Measurements from ENCODE around the gene MDM4.

The MDM4 gene, protein sequence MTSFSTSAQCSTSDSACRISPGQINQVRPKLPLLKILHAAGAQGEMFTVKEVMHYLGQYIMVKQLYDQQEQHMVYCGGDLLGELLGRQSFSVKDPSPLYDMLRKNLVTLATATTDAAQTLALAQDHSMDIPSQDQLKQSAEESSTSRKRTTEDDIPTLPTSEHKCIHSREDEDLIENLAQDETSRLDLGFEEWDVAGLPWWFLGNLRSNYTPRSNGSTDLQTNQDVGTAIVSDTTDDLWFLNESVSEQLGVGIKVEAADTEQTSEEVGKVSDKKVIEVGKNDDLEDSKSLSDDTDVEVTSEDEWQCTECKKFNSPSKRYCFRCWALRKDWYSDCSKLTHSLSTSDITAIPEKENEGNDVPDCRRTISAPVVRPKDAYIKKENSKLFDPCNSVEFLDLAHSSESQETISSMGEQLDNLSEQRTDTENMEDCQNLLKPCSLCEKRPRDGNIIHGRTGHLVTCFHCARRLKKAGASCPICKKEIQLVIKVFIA

DNA sequence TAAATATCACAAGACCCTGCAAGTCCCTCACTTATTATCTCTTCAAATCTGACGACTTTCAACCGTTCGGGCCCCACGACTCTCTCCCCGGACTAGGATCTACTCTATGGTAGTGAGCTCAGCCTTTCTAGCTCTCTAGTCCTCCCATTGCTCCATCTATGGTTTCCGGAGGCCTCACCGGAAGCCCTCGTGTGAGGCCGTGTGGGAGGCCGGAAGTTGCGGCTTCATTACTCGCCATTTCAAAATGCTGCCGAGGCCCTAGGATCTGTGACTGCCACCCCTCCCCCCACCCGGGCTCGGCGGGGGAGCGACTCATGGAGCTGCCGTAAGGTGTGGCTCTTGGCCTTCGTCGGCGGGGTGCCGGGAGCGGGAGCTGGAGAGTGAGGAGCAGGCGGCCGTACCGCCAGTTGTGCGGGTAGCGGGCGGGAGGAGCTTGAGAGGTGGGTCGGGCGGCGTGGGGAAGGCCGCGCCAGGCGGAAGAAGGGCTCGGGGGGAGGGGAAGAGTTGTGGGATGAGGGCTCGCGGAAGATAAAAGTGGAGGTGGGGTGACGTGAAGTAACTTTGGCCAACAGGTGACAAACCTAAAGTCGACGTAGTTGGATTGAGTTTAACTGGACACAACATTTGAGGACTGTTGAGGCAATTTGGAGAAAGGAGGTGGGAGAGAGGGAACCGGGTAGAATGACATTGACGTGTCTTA, at the start of gene MDM4:
TSS of gene MDM4 (plus strand) at position 227 of the 700 bp plus-strand sequence. CDS start 9,113 bp downstream, outside the sequence.
- DNase-seq (ENCODE audit: low spot score), result peak; percentile 90
- in situ Hi-C loops (cut with MboI; ENCODE audit: low sequenced_read_pairs, unreplicated experiment), result no loop called here
- TF ChIP-seq, protein P1, sequence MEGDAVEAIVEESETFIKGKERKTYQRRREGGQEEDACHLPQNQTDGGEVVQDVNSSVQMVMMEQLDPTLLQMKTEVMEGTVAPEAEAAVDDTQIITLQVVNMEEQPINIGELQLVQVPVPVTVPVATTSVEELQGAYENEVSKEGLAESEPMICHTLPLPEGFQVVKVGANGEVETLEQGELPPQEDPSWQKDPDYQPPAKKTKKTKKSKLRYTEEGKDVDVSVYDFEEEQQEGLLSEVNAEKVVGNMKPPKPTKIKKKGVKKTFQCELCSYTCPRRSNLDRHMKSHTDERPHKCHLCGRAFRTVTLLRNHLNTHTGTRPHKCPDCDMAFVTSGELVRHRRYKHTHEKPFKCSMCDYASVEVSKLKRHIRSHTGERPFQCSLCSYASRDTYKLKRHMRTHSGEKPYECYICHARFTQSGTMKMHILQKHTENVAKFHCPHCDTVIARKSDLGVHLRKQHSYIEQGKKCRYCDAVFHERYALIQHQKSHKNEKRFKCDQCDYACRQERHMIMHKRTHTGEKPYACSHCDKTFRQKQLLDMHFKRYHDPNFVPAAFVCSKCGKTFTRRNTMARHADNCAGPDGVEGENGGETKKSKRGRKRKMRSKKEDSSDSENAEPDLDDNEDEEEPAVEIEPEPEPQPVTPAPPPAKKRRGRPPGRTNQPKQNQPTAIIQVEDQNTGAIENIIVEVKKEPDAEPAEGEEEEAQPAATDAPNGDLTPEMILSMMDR (IDR thresholded peaks at IDR 0.05; ENCODE audit: borderline replicate concordance, control extremely low read depth, extremely low read depth, insufficient read depth, missing control alignments), result peak; percentile 6

DNA sequence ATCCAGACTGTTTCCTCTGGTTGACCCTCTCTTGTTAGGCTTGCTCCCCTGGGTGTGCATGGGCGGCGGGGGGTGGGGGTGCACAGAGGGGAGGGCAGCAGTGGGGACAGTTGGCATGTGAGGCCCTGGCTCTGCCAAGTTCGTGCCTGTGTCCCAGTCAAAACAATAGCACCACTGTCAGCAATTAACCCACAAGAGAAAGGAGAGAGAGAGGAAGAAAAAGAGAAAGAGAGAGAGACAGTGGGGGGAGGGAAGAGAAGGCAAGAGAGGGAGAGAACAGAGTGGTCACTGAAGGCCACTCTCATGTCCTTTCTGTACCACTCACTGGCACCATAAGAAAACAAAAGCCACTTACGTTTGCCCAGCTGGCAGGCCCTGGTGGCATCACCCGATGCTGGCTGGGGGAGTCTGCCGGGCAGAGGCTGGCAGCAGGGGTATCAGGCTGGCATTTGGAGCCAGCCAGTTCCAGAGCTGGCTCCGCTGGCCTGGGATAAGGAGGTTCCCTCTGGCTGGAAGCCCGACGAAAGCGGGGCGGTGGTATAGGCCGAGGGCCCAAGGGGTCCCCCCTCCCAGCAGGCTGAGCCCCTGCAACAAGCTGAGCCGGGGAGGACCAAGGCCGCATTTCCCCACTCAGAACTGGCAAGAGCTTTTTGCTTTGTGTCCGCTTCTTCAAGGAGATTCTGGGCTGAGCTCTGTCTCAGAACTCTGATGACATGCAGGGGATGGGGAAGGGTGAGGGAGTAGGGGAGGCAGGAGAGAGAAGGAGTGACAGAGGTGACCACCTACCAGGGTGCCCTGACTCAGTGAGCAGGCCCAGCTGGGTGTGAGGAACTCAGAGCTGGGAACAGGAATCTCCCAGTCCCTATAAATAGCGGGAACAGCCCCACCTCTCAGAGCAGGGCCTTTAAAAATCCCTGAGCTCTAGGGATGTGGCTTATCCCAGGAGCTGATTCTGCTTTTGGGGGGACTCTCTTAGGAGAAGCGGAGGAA, 49.5 kb upstream of the MDM4 start:
- DNase-seq (ENCODE audit: low spot score), result no peak
- in situ Hi-C loops (cut with MboI; ENCODE audit: low sequenced_read_pairs, unreplicated experiment), result no loop called here
- TF ChIP-seq, protein P1 (IDR thresholded peaks at IDR 0.05; ENCODE audit: borderline replicate concordance, control extremely low read depth, extremely low read depth, insufficient read depth, missing control alignments), result no peak

DNA sequence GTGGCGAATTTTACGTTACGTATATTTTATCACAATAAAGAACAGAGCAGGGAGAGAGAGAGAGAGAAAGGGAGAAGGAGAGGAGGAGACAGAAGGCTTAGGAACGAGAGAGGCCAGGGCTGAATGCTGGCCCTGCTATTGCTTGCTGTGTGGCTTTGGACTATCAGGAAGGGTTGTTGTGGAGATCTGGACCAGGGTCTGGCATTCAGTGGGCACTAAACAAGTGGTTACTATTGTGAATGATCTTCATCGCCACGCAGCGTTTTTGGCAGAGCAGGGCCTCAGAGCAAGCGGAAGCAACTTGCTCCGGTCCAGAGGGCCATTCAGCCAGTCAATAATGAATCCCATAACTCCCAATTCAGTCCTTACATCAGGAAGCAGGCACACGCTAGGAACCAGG, 48.0 kb upstream of the MDM4 start:
- no peak for DNase-seq (ENCODE audit: low spot score)
- in situ Hi-C loops (cut with MboI; ENCODE audit: low sequenced_read_pairs, unreplicated experiment), result no loop called here
- TF ChIP-seq, protein P1 (IDR thresholded peaks at IDR 0.05; ENCODE audit: borderline replicate concordance, control extremely low read depth, extremely low read depth, insufficient read depth, missing control alignments), result no peak

DNA sequence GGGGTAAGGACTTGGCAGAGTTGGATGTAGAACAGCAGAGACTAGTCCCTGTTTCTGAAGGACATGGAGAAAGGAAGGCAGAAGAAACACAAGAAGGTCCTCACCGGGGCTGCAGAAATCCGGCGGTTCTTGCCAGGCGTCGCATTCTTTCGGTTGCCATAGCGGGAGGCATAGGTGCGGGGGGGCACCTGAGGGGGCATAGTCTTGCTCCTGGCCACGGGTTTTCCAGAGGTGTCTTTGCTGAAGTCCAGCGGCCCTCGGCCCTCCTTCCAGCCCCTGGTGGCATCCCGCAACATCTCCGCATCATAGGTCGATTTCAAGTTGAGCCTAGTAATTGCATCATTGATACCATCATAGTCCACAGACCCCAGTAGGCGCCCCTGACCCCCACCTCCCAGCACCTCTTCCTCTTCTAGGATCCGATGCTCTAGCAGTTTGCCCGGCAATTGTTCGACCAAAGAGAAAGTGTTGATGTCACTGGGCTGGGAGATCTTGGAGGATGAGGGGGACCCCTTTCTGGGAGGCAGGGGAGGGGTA, 47.4 kb upstream of the MDM4 start:
- TF ChIP-seq, protein P1 (IDR thresholded peaks at IDR 0.05; ENCODE audit: borderline replicate concordance, control extremely low read depth, extremely low read depth, insufficient read depth, missing control alignments), result no peak
- no peak for DNase-seq (ENCODE audit: low spot score)
- in situ Hi-C loops (cut with MboI; ENCODE audit: low sequenced_read_pairs, unreplicated experiment), result no loop called here

DNA sequence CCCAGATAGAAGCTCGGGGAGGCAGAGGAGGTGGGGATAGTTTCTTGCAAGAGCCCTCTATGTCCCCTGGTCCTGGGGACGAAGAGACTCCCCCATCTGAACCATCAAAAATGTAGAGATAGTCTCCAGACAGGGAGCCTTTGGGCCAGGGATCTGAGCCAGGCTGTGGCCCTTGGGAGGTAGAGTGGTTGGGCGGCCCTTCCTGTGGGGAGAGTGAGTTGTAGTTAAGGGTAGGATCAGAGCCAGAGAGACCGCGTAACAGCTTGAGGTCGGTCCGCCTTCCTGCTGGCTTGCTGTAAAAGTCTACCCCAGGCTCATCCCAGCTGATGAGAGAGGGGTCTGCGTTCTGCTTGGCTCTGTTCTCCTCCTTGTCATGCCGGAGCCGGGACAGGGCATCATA, 46.9 kb upstream of the MDM4 start:
- TF ChIP-seq, protein P1 (IDR thresholded peaks at IDR 0.05; ENCODE audit: borderline replicate concordance, control extremely low read depth, extremely low read depth, insufficient read depth, missing control alignments), result no peak
- no peak for DNase-seq (ENCODE audit: low spot score)
- in situ Hi-C loops (cut with MboI; ENCODE audit: low sequenced_read_pairs, unreplicated experiment), result no loop called here
